ENCODE data around the gene SUPT4H1.

SUPT4H1 gene

GRCh38 chr17:58351182-58351581, 819 bp downstream of the SUPT4H1 start:
- no peaks in the 10 kb centered on the region for H3K9me3 ChIP-seq
- peaks cover 46 to 50% (median 46%) of the 10 kb centered on the region in 3 donors for H3K36me3 ChIP-seq
- no peak overlapping the region for H3K27ac ChIP-seq
- H3K27me3 ChIP-seq = no peaks in the 10 kb centered on the region
- peak overlapping the region; percentile 77 to 84 for H3K4me3 ChIP-seq
- intact Hi-C loops (cut with DNase I; ENCODE audit: low total_unique reads) = loop anchor here (10.0 kb wide), 1 partner anchor 164 kb away; the partner anchor contains the start of gene MTMR4
- no peak for TF ChIP-seq CTCF (IDR thresholded peaks at IDR 0.05)
- no peak for DNase-seq
- peaks cover 0 to 23% (median 13%) of the 10 kb centered on the region in 4 donors for H3K4me1 ChIP-seq

GRCh38 chr17:58348038-58348437, 4.0 kb downstream of the SUPT4H1 start:
- no peaks in the 10 kb centered on the region for H3K9me3 ChIP-seq
- H3K4me1 ChIP-seq = peaks cover 0 to 19% (median 9%) of the 10 kb centered on the region in 4 donors
- peaks cover 72 to 76% (median 73%) of the 10 kb centered on the region in 3 donors for H3K36me3 ChIP-seq
- no peak for DNase-seq
- TF ChIP-seq CTCF (IDR thresholded peaks at IDR 0.05) = no peak
- H3K27me3 ChIP-seq = no peaks in the 10 kb centered on the region
- no peak overlapping the region for H3K4me3 ChIP-seq
- H3K27ac ChIP-seq = no peak overlapping the region
- intact Hi-C loops (cut with DNase I; ENCODE audit: low total_unique reads) = no loop called here

GRCh38 chr17:58345500-58345899, 6.5 kb downstream of the SUPT4H1 start:
- Histone ChIP-seq H3K36me3 (peaks cover 65 to 74% (median 70%) of the 10 kb centered on the region in 3 donors), H3K9me3 (no peaks in the 10 kb centered on the region), H3K27me3 (no peaks in the 10 kb centered on the region), H3K4me1 (peaks cover 0 to 5% (median 1%) of the 10 kb centered on the region in 4 donors), H3K27ac (no peak overlapping the region), H3K4me3 (no peak overlapping the region)
- DNase-seq = no peak
- intact Hi-C loops (cut with DNase I; ENCODE audit: low total_unique reads) = no loop called here
- no peak for TF ChIP-seq CTCF (IDR thresholded peaks at IDR 0.05)

- no peak for DNase-seq
- H3K4me1 ChIP-seq = no peaks in the 10 kb centered on the region
- no peak overlapping the region for H3K27ac ChIP-seq
- H3K9me3 ChIP-seq = no peaks in the 10 kb centered on the region
- peaks cover 58 to 67% (median 63%) of the 10 kb centered on the region in 3 donors for H3K36me3 ChIP-seq
- no peak for TF ChIP-seq CTCF (IDR thresholded peaks at IDR 0.05)
- no peak overlapping the region for H3K4me3 ChIP-seq
- no peaks in the 10 kb centered on the region for H3K27me3 ChIP-seq
- intact Hi-C loops (cut with DNase I; ENCODE audit: low total_unique reads) = no loop called here
These were observed 7.2 kb downstream of the SUPT4H1 start for GRCh38 chr17:58344791-58345157.

- Histone ChIP-seq H3K4me1 (no peaks in the 10 kb centered on the region), H3K27me3 (no peaks in the 10 kb centered on the region), H3K9me3 (no peaks in the 10 kb centered on the region), H3K4me3 (no peak overlapping the region), H3K27ac (no peak overlapping the region), H3K36me3 (peaks cover 52 to 61% (median 58%) of the 10 kb centered on the region in 3 donors)
- no peak for DNase-seq
- TF ChIP-seq CTCF (IDR thresholded peaks at IDR 0.05) = no peak
- intact Hi-C loops (cut with DNase I; ENCODE audit: low total_unique reads) = no loop called here
These were observed 7.8 kb downstream of the SUPT4H1 start for GRCh38 chr17:58344047-58344790.

Data from tibial artery (tissue), 4 donors.